Epithelial cell of proximal tubule (primary cell): ENCODE results near the gene KLF3. TPM values are rescaled to one million over a fixed set of nuclear protein-coding genes. Genes with fewer than 3 reads are reported as not detected.

ENCODE experiments used
- DNase-seq: peaks from one replicate; pipeline ENCODE4 v3.0.0-alpha.2; 2011; ENCODE audit warnings: low read depth
- H3K4me3 ChIP-seq: 2 replicates; pipeline ENCODE4 v1.5.1; 2011; ENCODE audit warnings: low read depth, mild to moderate bottlenecking, low read length
- CTCF ChIP-seq: conservative IDR thresholded peaks from 2 replicates; pipeline ENCODE4 v1.5.1; 2012; ENCODE audit warnings: low read depth, mild to moderate bottlenecking, low read length
- total RNA-seq: library from RNA; depleted of rRNA; stranded (reverse); fragments of >200 nt; gene quantifications from 2 replicates; pipeline ENCODE4 v1.2.3, GENCODE V29; 2015

Gene KLF3
- 23.0 and 28.0 TPM in 2 replicates for total RNA-seq

DNA sequence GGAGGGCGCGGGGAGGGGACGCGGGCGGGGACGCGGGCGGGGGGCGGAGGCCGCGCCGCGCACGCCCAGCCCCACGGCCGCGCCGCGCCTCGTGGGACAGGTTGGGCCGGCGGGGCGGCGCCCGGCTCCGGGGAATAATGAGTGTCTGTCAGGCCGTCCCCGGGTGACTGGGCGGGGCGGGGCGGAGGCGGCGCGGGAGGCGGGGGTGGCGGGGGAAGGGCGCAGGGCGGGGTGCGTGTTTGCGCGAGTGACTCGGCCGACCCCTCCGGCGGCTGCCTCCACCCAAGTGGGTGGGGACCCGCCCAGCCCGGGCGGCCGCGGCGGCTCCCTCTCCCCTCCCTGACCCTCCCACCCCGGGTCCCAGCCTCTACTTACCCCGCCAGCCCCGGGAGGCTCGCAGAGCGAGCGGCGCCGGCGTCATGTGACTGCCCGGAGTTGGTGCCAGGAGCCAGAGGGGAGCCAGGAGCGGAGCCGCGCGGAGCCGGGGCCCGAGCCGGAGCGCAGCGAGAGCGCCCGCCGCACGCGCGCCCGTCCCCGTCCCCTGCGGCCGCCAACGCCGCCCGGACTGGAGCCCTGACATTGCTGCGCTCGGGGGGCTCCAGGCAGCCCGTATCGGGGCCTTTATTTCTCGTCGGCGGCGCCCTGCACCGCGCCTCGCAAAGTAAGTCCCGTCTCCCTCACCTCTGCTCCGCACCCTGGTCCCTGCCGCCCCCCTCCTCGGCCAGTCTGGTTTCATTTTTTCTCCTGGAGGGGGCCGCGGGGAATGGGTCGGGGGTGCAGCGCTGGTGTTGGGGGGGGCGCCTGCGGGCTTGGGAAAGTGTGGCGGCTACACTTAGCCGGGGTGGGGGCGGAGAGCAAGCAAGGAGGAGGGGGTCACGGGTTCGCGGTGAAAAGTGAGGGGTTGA, at the start of gene KLF3:
Gene KLF3 (plus strand): TSS at position 399 of the 905 bp plus-strand sequence. CDS start 16,427 bp downstream, outside the sequence.
- H3K4me3 ChIP-seq = peak within 1 kb of the TSS; percentile 84
- no peak for DNase-seq
- TF ChIP-seq CTCF = no peak

DNA sequence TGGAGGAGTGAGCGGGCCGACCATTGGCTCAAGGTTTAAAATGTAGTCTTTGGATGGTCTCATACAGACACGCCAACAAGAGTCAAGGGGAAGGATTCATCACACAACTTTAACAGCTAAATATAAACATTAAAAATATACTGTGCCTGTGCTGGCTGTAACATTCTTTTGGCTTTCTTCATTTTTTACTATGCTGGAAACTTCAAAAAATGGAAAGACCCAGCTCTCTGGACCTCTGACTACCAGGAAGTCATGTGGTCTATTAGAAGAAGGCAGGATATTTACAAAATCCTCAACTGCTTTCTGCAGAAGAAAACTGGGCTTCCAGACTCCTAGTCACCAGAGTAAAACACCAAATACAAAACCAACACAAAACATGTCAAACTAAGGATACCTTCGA, 49.8 kb upstream of the KLF3 start:
- no peak overlapping the region for H3K4me3 ChIP-seq
- TF ChIP-seq CTCF = no peak
- DNase-seq = no peak

DNA sequence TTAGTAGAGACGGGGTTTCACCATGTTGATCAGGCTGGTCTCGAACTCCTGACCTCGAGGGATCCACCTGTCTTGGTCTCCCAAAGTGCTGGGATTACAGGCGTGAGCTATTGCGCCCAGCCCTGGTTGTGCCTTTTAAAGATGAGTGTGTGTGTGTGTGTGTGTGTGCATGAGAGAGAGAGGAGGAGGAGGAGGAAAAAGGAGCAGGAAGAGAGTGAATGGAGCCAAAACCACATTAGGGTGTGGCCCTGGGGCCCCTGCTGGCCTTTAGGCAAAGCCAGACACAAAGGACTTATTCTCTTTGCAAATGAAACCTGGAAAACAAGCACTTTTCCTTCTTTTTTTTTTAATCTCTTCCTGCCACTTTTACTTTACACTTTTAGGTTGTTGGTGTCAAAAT, 48.2 kb upstream of the KLF3 start:
- no peak for TF ChIP-seq CTCF
- DNase-seq = no peak
- no peak overlapping the region for H3K4me3 ChIP-seq

GRCh38 chr4:38618505-38618904, 45.5 kb upstream of the KLF3 start:
- H3K4me3 ChIP-seq = no peak overlapping the region
- no peak for TF ChIP-seq CTCF

GRCh38 chr4:38619316-38619715, 44.7 kb upstream of the KLF3 start:
- no peak for TF ChIP-seq CTCF
- no peak overlapping the region for H3K4me3 ChIP-seq
- DNase-seq = no peak

More at GRCh38 chr4:38618505-38618904, 45.5 kb upstream of the KLF3 start:
- DNase-seq = no peak

GRCh38 chr4:38620065-38620464, 43.9 kb upstream of the KLF3 start:
- DNase-seq = no peak
- TF ChIP-seq CTCF = no peak
- no peak overlapping the region for H3K4me3 ChIP-seq
